Duodenal mucosa (tissue), 2 donors: ENCODE data around the gene MAPT.
"Not testable (repeated sequence)": the region's sequence is repeated elsewhere in the genome, so short reads cannot be mapped to it uniquely, and the experiment has no call there.

ENCODE experiments used
- H3K27ac ChIP-seq: one replicate; pipeline ENCODE4 v1.7.0; 2013; ENCODE audit warnings: low read depth, low read length
- H3K27me3 ChIP-seq, 2 donors: one replicate each; pipeline ENCODE4 v1.7.0; 2013; ENCODE audit warnings: low read length in 2 of 2, control low read depth in 1 of 2; ENCODE audit not compliant: insufficient read depth in 2 of 2, control insufficient read depth in 1 of 2
- H3K36me3 ChIP-seq, 2 donors: one replicate each; pipeline ENCODE4 v1.7.0; 2013; ENCODE audit warnings: low read length in 2 of 2, control low read depth in 1 of 2; ENCODE audit not compliant: insufficient read depth in 2 of 2, control insufficient read depth in 1 of 2
- H3K4me1 ChIP-seq, 2 donors: one replicate each; pipeline ENCODE4 v1.7.0; 2013; ENCODE audit warnings: low read length in 2 of 2, control low read depth in 1 of 2; ENCODE audit not compliant: insufficient read depth in 2 of 2, control insufficient read depth in 1 of 2
- H3K4me3 ChIP-seq, 2 donors: one replicate each; pipeline ENCODE4 v1.7.0; 2013; ENCODE audit warnings: low read length in 2 of 2, low read depth in 1 of 2
- H3K9ac ChIP-seq, 2 donors: one replicate each; pipeline ENCODE4 v1.7.0; 2013; ENCODE audit warnings: low read length in 2 of 2, low read depth in 1 of 2
- H3K9me3 ChIP-seq, 2 donors: one replicate each; pipeline ENCODE4 v1.7.0; 2013; ENCODE audit warnings: low read length in 2 of 2, control low read depth in 1 of 2; ENCODE audit not compliant: control insufficient read depth in 1 of 2

The MAPT gene

GRCh38 chr17:46009681-46010596 is 115.6 kb downstream of the MAPT start:
- Histone ChIP-seq H3K4me1 (no peaks in the 10 kb centered on the region), H3K36me3 (no peaks in the 10 kb centered on the region), H3K4me3 (no peak overlapping the region), H3K9me3 (no peaks in the 10 kb centered on the region), H3K27me3 (no peaks in the 10 kb centered on the region), H3K9ac (no peak overlapping the region), H3K27ac (no peak overlapping the region)

- no peaks in the 10 kb centered on the region for H3K9me3 ChIP-seq
- H3K36me3 ChIP-seq, result no peaks in the 10 kb centered on the region
- H3K4me1 ChIP-seq, result no peaks in the 10 kb centered on the region
Measured at GRCh38 chr17:46010597-46011186, 116.3 kb downstream of the MAPT start.

GRCh38 chr17:46011711-46012505 is 117.6 kb downstream of the MAPT start:
- H3K27me3 ChIP-seq, result no peaks in the 10 kb centered on the region
- no peak overlapping the region for H3K9ac ChIP-seq
- no peaks in the 10 kb centered on the region for H3K4me1 ChIP-seq
- H3K27ac ChIP-seq, result no peak overlapping the region
- no peaks in the 10 kb centered on the region for H3K36me3 ChIP-seq
- H3K9me3 ChIP-seq, result no peaks in the 10 kb centered on the region
- H3K4me3 ChIP-seq, result no peak overlapping the region

More at GRCh38 chr17:46010597-46011186, 116.3 kb downstream of the MAPT start:
- Histone ChIP-seq H3K9ac (no peak overlapping the region), H3K27ac (no peak overlapping the region), H3K4me3 (no peak overlapping the region), H3K27me3 (no peaks in the 10 kb centered on the region)

GRCh38 chr17:46012506-46013079 is 118.2 kb downstream of the MAPT start:
- Histone ChIP-seq H3K27me3 (no peaks in the 10 kb centered on the region), H3K4me3 (no peak overlapping the region), H3K4me1 (no peaks in the 10 kb centered on the region), H3K9ac (no peak overlapping the region), H3K27ac (no peak overlapping the region), H3K36me3 (no peaks in the 10 kb centered on the region), H3K9me3 (no peaks in the 10 kb centered on the region)

- Histone ChIP-seq H3K9ac (no peak overlapping the region), H3K27ac (no peak overlapping the region), H3K36me3 (no peaks in the 10 kb centered on the region), H3K27me3 (no peaks in the 10 kb centered on the region), H3K4me1 (no peaks in the 10 kb centered on the region), H3K9me3 (no peaks in the 10 kb centered on the region), H3K4me3 (no peak overlapping the region)
Measured at GRCh38 chr17:46013127-46013501, 118.8 kb downstream of the MAPT start.

GRCh38 chr17:46013502-46014165 is 119.3 kb downstream of the MAPT start:
- Histone ChIP-seq H3K4me3 (no peak overlapping the region), H3K4me1 (no peaks in the 10 kb centered on the region), H3K9ac (no peak overlapping the region), H3K27me3 (no peaks in the 10 kb centered on the region), H3K27ac (no peak overlapping the region), H3K9me3 (no peaks in the 10 kb centered on the region), H3K36me3 (no peaks in the 10 kb centered on the region)

GRCh38 chr17:46019408-46019925 is 125.1 kb downstream of the MAPT start:
- not testable (repeated sequence) for H3K4me3 ChIP-seq, H3K27ac ChIP-seq, H3K36me3 ChIP-seq, H3K4me1 ChIP-seq, H3K9me3 ChIP-seq, H3K9ac ChIP-seq, H3K27me3 ChIP-seq

GRCh38 chr17:46020023-46020761 is 125.8 kb downstream of the MAPT start:
- H3K4me3 ChIP-seq, result no peak overlapping the region

GRCh38 chr17:46020998-46021397 is 126.6 kb downstream of the MAPT start:
- Histone ChIP-seq H3K9ac (no peak overlapping the region), H3K4me1 (peaks cover 0 to 3% of the 10 kb centered on the region in 2 donors), H3K9me3 (no peaks in the 10 kb centered on the region), H3K36me3 (peaks cover 0 to 7% of the 10 kb centered on the region in 2 donors), H3K4me3 (no peak overlapping the region), H3K27ac (no peak overlapping the region), H3K27me3 (no peaks in the 10 kb centered on the region)

More at GRCh38 chr17:46020023-46020761, 125.8 kb downstream of the MAPT start:
- H3K9me3 ChIP-seq, result no peaks in the 10 kb centered on the region
- no peaks in the 10 kb centered on the region for H3K4me1 ChIP-seq
- no peak overlapping the region for H3K9ac ChIP-seq
- no peaks in the 10 kb centered on the region for H3K27me3 ChIP-seq
- peaks cover 0 to 3% of the 10 kb centered on the region in 2 donors for H3K36me3 ChIP-seq
- no peak overlapping the region for H3K27ac ChIP-seq
